Measurements from ENCODE around the gene ALPG. TPM values are rescaled to one million over a fixed set of nuclear protein-coding genes. Genes with fewer than 3 reads are reported as not detected.
A peak's percentile ranks its signal among the peaks of the same experiment; 100 is the strongest.
"Not testable (repeated sequence)": the region's sequence is repeated elsewhere in the genome, so short reads cannot be mapped to it uniquely, and the experiment has no call there.

ALPG gene
- total RNA-seq, 1 donor from 2014 or later = not detected

DNA sequence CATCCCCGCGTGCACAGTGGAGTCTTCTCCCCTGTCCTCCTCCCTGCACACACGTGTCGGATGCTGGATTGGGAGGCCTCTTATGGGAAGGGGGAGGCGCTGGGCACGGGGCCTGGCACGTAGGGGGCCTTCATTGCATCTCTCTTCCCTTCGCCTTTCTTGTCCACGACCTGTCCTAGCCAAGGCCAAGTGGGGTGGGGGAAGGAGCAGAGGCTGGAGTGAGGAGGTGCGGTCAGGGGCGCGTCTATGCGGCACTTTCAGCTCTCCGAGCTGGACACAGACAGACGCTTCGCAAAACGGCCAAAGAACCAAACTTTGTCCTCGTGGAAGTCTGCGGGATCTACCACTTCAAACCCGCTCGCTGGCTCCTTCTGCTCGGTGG is 13.4 kb downstream of the ALPG start:
- Histone ChIP-seq H3K4me3 (peak overlapping the region in 1 of 2 donors; percentile 5), H3K36me3 (no peaks in the 10 kb centered on the region), H3K9me3 (no peaks in the 10 kb centered on the region), H3K27ac (no peak overlapping the region), H3K4me1 (peaks cover 0 to 3% of the 10 kb centered on the region in 2 donors), H3K27me3 (peaks cover 13% of the 10 kb centered on the region)
- TF ChIP-seq, protein P1, sequence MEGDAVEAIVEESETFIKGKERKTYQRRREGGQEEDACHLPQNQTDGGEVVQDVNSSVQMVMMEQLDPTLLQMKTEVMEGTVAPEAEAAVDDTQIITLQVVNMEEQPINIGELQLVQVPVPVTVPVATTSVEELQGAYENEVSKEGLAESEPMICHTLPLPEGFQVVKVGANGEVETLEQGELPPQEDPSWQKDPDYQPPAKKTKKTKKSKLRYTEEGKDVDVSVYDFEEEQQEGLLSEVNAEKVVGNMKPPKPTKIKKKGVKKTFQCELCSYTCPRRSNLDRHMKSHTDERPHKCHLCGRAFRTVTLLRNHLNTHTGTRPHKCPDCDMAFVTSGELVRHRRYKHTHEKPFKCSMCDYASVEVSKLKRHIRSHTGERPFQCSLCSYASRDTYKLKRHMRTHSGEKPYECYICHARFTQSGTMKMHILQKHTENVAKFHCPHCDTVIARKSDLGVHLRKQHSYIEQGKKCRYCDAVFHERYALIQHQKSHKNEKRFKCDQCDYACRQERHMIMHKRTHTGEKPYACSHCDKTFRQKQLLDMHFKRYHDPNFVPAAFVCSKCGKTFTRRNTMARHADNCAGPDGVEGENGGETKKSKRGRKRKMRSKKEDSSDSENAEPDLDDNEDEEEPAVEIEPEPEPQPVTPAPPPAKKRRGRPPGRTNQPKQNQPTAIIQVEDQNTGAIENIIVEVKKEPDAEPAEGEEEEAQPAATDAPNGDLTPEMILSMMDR (IDR thresholded peaks at IDR 0.05) = no peak
- intact Hi-C loops (cut with DNase I) = no loop called here
- DNase-seq (ENCODE audit: low spot score in 2 of 2) = peak in 1 of 2 donors; percentile 30

DNA sequence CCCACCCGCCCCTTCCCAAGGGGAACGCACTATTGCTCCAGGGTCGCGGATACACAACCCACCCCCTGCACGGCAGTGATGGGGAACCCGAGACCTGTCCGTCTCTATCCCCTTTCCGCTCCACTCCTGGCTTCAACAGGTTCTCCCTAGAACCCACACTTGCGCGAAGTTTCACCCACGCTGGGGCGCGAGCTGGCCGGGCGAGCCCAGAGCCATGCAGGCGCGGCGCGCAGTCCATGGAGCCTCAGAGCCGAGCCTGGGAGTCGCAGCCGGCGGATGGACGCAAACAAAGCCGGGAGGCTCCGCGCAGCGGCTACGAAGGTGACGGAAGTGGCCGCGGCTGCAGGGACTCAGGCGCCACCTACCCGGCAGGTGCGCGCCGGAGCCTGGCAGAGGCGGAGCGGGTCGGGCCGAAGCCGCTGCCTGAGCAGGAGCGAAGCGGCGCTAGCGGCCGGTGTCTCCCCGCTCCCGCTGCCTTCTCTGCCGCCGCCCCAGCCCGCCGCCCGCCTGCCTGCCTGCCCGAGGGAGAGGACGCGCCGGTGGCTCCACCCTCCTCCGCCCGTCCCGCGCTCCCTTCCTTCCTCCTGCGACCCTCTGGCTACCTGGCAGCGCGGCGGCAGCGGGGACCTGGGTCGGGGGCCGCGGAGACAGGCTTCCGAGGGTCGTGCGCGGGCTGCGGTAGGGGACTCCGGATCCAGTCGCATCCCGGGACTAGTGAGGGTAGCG is 14.0 kb downstream of the ALPG start:
- peaks cover 13% of the 10 kb centered on the region for H3K27me3 ChIP-seq

DNA sequence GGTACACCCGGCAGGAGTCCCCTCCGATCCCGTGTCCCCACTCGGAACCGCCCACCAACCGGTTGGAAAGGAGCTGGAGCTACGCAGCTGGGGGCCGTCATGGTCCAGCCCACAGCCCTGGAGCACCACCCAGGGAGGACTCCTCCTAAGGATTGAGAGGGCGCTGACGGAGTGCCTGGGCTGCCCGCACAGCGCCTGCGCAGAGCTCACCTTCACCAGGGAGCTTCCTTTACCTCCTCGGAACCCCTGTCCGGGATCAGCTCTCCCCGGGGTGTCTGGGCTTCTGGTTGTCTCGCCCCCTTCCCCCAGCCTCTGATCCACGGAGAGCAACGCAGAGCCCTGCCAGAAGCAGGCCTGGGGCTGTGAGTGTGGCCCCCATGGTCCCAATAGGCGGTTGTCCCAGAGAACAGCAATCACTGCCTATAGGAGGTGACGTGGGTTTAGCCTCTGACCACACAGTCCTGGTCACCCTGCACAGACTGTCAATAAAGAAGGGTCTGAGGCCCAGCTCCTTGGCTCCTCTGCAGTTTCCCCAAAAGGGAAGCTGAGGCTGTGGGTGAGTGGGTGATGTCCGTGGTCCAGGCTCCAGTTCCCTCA is 14.6 kb downstream of the ALPG start:
- TF ChIP-seq, protein P1 (IDR thresholded peaks at IDR 0.05) = no peak
- Histone ChIP-seq H3K9me3 (no peaks in the 10 kb centered on the region), H3K27me3 (peaks cover 13% of the 10 kb centered on the region), H3K36me3 (no peaks in the 10 kb centered on the region), H3K27ac (no peak overlapping the region), H3K4me1 (peaks cover 0 to 3% of the 10 kb centered on the region in 2 donors), H3K4me3 (no peak overlapping the region)
- DNase-seq (ENCODE audit: low spot score in 2 of 2) = no peak
- intact Hi-C loops (cut with DNase I) = no loop called here

More for the DNA sequence above, 14.0 kb downstream of the ALPG start:
- peaks cover 0 to 3% of the 10 kb centered on the region in 2 donors for H3K4me1 ChIP-seq
- intact Hi-C loops (cut with DNase I) = no loop called here
- H3K27ac ChIP-seq = no peak overlapping the region
- H3K36me3 ChIP-seq = no peaks in the 10 kb centered on the region
- peak overlapping the region; percentile 5 to 26 for H3K4me3 ChIP-seq
- H3K9me3 ChIP-seq = no peaks in the 10 kb centered on the region
- peak in 1 of 2 donors; percentile 41 for DNase-seq (ENCODE audit: low spot score in 2 of 2)
- TF ChIP-seq, protein P1 (IDR thresholded peaks at IDR 0.05) = no peak

DNA sequence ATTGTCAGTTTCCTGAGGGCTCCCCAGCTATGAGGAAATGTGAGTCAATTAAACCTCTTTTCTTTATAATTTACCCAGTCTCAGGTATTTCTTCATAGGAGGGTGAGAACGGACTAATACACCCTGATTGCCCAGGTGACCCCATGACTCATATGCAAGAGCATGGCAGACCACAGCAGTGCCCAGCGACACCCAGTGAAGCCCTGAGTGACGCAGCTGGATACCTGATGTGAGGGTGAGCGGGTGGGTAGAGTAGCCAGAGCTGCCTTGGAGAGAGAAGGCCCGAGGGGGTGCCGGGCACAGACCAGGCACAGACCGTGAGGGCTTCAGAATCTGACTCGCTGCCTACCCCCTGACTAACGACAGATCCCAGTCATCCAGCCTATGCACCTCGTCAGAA is 15.4 kb downstream of the ALPG start:
- Histone ChIP-seq H3K36me3 (no peaks in the 10 kb centered on the region), H3K4me3 (no peak overlapping the region), H3K9me3 (no peaks in the 10 kb centered on the region), H3K4me1 (peaks cover 0 to 3% of the 10 kb centered on the region in 2 donors), H3K27ac (no peak overlapping the region), H3K27me3 (peaks cover 13% of the 10 kb centered on the region)
- intact Hi-C loops (cut with DNase I) = no loop called here
- TF ChIP-seq, protein P1 (IDR thresholded peaks at IDR 0.05) = no peak
- no peak for DNase-seq (ENCODE audit: low spot score in 2 of 2)

DNA sequence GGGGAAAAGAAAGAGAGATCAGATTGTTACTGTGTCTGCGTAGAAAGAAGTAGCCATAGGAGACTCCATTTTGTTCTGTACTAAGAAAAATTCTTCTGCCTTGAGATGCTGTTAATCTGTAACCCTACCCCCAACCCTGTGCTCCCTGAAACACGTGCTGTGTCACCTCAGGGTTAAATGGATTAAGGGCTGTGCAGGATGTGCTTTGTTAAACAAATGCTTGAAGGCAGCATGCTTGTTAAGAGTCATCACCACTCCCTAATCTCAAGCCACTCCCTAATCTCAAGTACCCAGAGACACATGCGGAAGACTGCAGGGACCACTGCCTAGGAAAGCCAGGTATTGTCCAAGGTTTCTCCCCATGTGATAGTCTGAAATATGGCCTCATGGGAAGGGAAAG is 16.4 kb downstream of the ALPG start:
- H3K9me3 ChIP-seq; H3K4me3 ChIP-seq; H3K4me1 ChIP-seq; H3K36me3 ChIP-seq; DNase-seq (ENCODE audit: low spot score in 2 of 2); H3K27ac ChIP-seq; intact Hi-C loops (cut with DNase I): not testable (repeated sequence)
- peaks cover 13% of the 10 kb centered on the region for H3K27me3 ChIP-seq

DNA sequence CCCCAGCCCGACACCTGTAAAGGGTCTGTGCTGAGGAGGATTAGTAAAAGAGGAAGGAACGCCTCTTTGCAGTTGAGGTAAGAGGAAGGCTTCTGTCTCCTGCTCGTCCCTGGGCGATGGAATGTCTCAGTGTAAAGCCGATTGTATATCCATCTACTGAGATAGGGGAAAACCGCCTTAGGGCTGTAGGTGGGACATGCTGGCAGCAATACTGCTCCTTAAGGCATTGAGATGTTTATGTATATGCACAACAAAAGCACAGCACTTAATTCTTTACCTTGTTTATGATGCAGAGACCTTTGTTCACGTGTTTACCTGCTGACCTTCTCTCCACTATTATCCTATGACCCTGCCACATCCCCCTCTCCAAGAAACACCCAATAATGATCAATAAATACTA is 16.8 kb downstream of the ALPG start:
- H3K27ac ChIP-seq; H3K36me3 ChIP-seq; H3K4me3 ChIP-seq; intact Hi-C loops (cut with DNase I); H3K9me3 ChIP-seq; DNase-seq (ENCODE audit: low spot score in 2 of 2); H3K4me1 ChIP-seq: not testable (repeated sequence)
- H3K27me3 ChIP-seq = peaks cover 13% of the 10 kb centered on the region

Data from ascending aorta (tissue), 2 donors.